Sigmoid colon (tissue), 4 donors: ENCODE measurements around the gene TRAF2.

ENCODE experiments used
- CTCF ChIP-seq, 4 experiments: fragments of 450-650 bp in 3 of 4; fragments of 200-600 bp in 1 of 4; IDR thresholded peaks; one replicate each; pipeline ENCODE4 v1.5.1; 2016 to 2019; ENCODE audit warnings: antibody characterized with exemption in 4 of 4, mild to moderate bottlenecking in 3 of 4, moderate library complexity in 2 of 4
- POLR2AphosphoS5 ChIP-seq, 4 donors: sonication (generic); formaldehyde crosslinking; IDR thresholded peaks; one replicate each; pipeline ENCODE4 v1.6.1; 2017; ENCODE audit warnings: antibody characterized with exemption in 4 of 4

DNA sequence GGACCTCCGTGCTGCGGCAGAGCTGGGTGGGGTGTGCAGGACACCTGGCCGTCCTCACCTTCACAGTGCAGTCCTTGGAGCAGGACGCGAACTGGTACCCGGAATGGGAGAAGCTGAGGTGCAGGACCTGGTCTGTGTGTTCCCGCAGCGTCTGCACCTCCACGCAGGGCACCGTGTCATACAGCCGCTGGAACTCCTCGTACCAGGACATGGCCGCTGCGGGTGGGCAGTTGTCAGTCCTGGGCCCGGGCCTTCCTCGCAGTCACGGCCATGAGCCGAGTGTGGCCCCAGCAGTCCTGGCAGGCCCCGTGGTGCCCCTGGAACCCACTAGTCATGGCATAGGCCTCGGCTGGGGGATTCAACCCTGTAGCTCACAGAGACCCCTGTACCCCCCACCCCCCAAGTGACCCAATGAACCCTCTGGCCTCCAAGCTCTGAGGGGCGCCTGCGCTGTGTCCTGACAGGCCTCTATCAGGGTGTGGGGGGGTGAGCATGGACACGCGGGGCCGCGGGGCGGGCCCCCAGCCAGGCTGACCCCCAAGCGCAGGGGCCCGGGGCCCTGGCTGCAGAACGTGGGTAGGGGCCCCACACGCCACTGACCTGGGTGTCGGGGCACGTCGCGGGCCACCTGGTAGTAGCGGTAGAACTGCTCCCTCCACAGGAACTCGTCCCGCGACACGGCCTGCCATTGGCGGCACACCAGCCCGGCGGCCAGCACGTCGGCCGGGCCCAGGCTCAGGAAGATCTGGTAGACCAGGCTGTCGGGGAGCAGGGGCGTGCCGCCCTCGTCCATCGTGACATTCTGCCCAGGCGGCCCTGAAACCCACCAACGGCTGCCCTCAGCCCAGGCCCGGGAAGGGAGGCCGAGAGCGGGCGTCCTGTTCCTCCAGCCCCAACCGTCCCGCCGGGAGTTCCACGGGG is 57.2 kb downstream of the TRAF2 start:
- no peak for TF ChIP-seq POLR2AphosphoS5 (IDR thresholded peaks at IDR 0.05)
- no peak for TF ChIP-seq CTCF (IDR thresholded peaks at IDR 0.05)
